Stimulated activated CD8-positive, alpha-beta memory T cell treated with anti-CD3 and anti-CD28 coated beads, Interleukin-7, amount 100 ng/mL, for 24 hours (primary cell): ENCODE measurements around the gene CCNF.

Experiments
- DNase-seq: peaks from one replicate; pipeline ENCODE4 v3.0.0-alpha.2; 2020; ENCODE audit warnings: low read depth

The CCNF gene

GRCh38 chr16:2487517-2487842 lies 58.2 kb downstream of the CCNF start:
- no peak for DNase-seq

GRCh38 chr16:2487903-2488531 lies 58.8 kb downstream of the CCNF start:
- DNase-seq = no peak

- no peak for DNase-seq
Measured at GRCh38 chr16:2489581-2489980, 60.3 kb downstream of the CCNF start.

GRCh38 chr16:2490190-2491105 lies 61.2 kb downstream of the CCNF start:
- no peak for DNase-seq

GRCh38 chr16:2492292-2492691 lies 63.0 kb downstream of the CCNF start:
- no peak for DNase-seq

GRCh38 chr16:2493605-2494004 lies 64.4 kb downstream of the CCNF start:
- DNase-seq = no peak

- DNase-seq = no peak
Measured at GRCh38 chr16:2494616-2495015, 65.4 kb downstream of the CCNF start.

- no peak for DNase-seq
Measured at GRCh38 chr16:2495041-2495440, 65.8 kb downstream of the CCNF start.

- no peak for DNase-seq
Measured at GRCh38 chr16:2496223-2497115, 67.2 kb downstream of the CCNF start.

- no peak for DNase-seq
Measured at GRCh38 chr16:2497116-2497630, 67.9 kb downstream of the CCNF start.

GRCh38 chr16:2497695-2498484 lies 68.6 kb downstream of the CCNF start:
- no peak for DNase-seq

GRCh38 chr16:2498531-2499253 lies 69.4 kb downstream of the CCNF start:
- no peak for DNase-seq

GRCh38 chr16:2499454-2499853 lies 70.2 kb downstream of the CCNF start:
- no peak for DNase-seq

- no peak for DNase-seq
Measured at GRCh38 chr16:2499890-2500429, 70.7 kb downstream of the CCNF start.

GRCh38 chr16:2500430-2500917 lies 71.2 kb downstream of the CCNF start:
- no peak for DNase-seq

- peak; percentile 69 for DNase-seq
Measured at GRCh38 chr16:2500918-2501750, 71.9 kb downstream of the CCNF start.

- no peak for DNase-seq
Measured at GRCh38 chr16:2501946-2502895, 73.0 kb downstream of the CCNF start.

- DNase-seq = no peak
Measured at GRCh38 chr16:2505695-2506094, 76.4 kb downstream of the CCNF start.
